Sigmoid colon (tissue), 3 donors: ENCODE results near the gene HOXC5.

Experiments
- POLR2A ChIP-seq, 2 donors: fragments of 450-650 bp; IDR thresholded peaks; one replicate each; pipeline ENCODE4 v1.6.1; 2016; ENCODE audit warnings: antibody characterized with exemption in 2 of 2, mild to moderate bottlenecking in 2 of 2, moderate library complexity in 2 of 2
- TF ChIP-seq, protein P1 (sequence below), 4 experiments: fragments of 450-650 bp in 3 of 4; fragments of 200-600 bp in 1 of 4; IDR thresholded peaks; one replicate each; pipeline ENCODE4 v1.5.1; 2016 to 2019; ENCODE audit warnings: antibody characterized with exemption in 4 of 4, mild to moderate bottlenecking in 3 of 4, moderate library complexity in 2 of 4

GRCh38 chr12:53988541-53989226, 44.2 kb upstream of the HOXC5 start:
- no peak for TF ChIP-seq POLR2A (IDR thresholded peaks at IDR 0.05)
- TF ChIP-seq, protein P1, sequence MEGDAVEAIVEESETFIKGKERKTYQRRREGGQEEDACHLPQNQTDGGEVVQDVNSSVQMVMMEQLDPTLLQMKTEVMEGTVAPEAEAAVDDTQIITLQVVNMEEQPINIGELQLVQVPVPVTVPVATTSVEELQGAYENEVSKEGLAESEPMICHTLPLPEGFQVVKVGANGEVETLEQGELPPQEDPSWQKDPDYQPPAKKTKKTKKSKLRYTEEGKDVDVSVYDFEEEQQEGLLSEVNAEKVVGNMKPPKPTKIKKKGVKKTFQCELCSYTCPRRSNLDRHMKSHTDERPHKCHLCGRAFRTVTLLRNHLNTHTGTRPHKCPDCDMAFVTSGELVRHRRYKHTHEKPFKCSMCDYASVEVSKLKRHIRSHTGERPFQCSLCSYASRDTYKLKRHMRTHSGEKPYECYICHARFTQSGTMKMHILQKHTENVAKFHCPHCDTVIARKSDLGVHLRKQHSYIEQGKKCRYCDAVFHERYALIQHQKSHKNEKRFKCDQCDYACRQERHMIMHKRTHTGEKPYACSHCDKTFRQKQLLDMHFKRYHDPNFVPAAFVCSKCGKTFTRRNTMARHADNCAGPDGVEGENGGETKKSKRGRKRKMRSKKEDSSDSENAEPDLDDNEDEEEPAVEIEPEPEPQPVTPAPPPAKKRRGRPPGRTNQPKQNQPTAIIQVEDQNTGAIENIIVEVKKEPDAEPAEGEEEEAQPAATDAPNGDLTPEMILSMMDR (IDR thresholded peaks at IDR 0.05), result no peak
